Fibroblast of upper back skin (primary cell): ENCODE results near the gene WNT2.
A peak's percentile ranks its signal among the peaks of the same experiment; 100 is the strongest.
"Not testable (repeated sequence)": the region's sequence is repeated elsewhere in the genome, so short reads cannot be mapped to it uniquely, and the experiment has no call there.

ENCODE experiments used
- DNase-seq: peaks from one replicate; pipeline ENCODE4 v3.0.0-alpha.2; 2013

Gene WNT2

DNA sequence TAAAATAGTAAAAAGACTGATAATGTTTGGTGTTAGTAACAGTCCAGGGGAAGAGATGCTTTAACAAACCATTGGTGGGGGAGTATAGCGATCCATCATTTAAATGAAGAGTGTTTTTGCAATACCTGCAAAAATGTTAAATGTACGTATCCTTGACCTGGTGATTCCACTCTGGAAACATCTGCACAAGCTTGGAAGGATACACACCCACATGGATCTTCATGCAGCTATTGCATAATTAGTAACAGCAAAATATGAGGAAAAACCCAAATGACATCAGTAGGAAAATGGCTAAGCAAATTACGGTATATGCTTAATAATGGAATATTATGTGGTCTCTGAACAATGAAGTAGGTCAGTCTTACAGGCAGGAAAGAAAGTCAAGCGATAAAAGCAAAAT lies 20.5 kb downstream of the WNT2 start:
- no peak for DNase-seq

- not testable (repeated sequence) for DNase-seq
Observed at GRCh38 chr7:117300506-117300905, 22.4 kb downstream of the WNT2 start.

GRCh38 chr7:117297606-117298005 lies 25.3 kb downstream of the WNT2 start:
- no peak for DNase-seq

- DNase-seq = no peak
Observed at GRCh38 chr7:117296066-117296465, 26.8 kb downstream of the WNT2 start.

GRCh38 chr7:117285826-117286225 lies 37.0 kb downstream of the WNT2 start:
- peak; percentile 42 for DNase-seq

GRCh38 chr7:117284692-117285091 lies 38.2 kb downstream of the WNT2 start:
- no peak for DNase-seq

- DNase-seq = no peak
Observed at GRCh38 chr7:117283779-117284178, 39.1 kb downstream of the WNT2 start.

DNA sequence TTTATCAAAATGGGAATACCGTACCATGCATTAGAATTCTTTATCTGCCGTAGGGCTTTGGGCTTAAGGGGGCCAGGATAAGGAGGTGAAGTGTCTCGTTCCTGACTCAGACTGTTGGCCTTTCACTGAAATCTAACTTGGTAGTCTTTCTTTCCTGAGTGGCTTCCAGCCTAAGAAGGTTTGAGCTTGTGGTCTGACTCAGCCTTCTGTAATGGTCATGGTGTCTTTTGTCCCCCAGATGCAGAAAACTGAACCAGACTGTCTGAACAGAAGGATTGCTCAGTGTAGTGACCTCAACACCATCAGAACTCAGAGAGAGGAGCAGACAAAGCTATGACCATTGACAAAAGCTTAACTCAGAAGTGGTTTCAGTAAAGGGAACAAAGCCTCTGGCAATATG lies 39.5 kb downstream of the WNT2 start:
- DNase-seq = peak; percentile 90

DNA sequence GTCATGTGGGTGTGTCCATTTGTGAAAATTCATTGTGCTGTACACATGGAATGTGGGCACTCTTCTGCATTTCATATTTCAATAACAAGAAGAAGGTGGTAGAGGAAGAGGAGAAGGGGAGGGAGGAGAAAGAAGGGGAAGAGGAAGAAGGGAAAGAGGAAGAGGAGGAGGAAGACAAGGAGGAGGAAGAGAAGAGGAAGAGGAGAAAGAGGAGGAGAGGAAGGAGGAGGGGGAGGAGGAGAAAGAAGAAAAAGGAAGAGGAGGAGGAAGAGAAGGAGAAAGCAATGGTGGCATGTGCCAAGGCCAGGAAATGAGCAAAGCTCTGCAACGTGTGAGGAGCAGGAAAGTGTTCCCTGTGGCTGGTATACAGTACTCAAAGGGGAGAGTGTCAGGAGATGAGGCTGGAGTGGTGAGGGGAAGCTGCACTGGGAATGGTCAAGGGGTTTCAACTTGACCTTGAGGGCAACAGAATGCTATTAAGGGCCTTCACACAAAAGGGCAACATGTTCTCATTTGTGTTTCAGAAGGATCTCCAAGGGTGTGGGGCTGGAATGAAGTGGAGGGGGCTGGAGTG lies 40.5 kb downstream of the WNT2 start:
- no peak for DNase-seq

DNA sequence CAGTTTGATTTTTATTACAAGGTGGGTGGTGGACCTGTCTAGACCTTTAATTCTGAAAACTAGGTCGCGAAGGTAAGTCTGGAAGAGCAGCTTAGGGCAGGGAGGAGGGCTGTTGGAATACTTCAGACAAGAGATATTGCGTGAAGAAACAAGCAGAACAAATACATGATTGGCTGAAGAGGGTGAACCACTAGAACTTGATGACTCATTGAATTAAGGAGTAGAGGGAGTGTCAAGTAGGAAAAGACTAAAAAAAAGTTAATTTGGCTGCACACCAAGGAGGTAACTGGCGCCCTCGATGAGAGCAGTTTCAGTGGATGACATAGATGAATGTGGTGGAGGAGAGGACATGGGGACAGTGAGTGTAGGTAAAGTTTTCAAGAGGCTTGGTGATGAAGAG lies 41.3 kb downstream of the WNT2 start:
- DNase-seq = no peak

DNA sequence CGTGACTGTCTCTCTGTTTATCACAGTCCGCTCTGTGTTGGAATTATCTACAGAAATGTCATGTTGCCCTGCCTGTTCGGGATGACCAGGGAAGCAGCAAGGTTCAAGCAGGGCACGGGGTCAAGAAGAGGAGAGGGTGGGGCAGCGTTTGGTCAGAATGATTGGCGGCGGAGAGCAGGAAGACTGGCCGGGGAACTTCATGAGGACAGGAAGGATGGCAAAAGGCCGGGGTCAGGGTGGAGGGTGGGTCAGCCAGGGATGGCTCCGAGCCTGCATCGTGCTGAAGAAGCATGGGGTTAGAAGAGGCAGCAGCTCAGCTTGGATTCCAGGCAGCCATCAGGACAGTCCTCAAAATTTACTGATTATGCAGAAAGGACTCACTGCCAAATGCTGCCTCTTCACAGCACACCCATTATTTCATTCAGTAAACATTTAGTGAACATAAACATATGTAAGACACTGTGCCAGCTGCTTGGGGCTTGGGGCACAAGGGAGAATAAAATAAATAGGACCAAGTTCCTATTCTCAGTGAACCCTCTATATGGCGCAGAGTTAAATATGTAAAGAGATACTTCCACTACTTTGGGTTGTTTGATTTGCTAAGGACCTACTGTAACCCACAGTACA lies 42.8 kb downstream of the WNT2 start:
- no peak for DNase-seq

GRCh38 chr7:117279203-117279602 lies 43.7 kb downstream of the WNT2 start:
- DNase-seq = no peak

GRCh38 chr7:117278040-117278439 lies 44.8 kb downstream of the WNT2 start:
- no peak for DNase-seq

DNA sequence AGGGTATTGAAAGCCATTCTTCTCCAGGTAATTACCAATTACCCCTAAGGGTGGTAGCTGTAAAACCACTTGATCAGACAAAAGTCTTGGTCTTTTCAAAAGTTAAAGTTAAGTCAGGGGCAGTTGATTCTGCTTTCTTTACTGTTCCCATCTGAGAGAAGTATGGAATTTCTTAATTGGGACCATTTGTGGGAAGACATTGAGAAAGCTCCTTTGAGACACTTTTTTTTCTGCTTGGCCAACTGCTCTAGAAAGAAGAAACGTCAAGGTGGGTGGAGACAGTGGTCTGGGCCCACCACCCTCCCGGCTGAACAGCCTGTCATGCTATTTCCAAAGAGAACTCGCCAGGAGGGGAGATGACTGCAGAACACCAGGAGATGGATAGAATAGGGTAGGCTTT lies 45.3 kb downstream of the WNT2 start:
- no peak for DNase-seq

DNA sequence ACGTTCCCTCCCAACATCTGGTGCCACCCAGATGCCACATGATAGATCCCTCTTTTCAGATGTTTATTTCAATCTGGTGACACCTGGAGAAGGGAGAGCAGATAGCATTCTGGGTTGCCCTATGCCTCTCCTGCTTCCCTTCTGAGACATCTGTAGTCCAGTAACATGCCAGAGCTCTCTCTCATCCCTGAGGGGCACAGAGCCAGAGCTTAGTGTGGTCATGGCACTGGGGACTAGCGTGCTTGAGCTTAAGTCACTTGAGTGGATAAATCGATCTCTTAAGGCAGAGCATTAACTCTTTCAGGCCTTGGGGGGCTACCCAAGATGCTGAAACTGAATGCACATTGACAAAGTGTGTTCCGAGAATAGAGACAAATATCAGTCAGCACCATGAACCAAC lies 47.9 kb downstream of the WNT2 start:
- no peak for DNase-seq

DNA sequence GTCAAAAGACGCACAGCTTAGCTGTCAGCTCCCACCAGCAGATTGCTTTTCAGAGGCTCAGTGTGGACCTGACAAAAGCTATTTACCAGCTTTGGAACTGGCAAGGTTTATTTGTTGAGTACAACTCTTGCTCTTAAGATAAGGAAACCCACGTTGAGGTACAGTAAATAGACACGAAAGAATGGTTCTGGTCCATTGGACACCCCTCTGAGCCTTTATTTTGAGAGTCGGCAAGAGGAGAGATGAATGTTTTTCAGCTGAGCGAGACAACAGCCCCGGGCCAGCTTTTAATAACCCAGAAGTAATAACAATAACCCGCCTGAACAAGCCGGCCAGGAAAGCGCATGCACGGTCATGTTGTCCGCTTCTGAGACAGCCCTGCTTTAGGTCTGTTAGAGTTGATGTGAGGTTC lies 49.0 kb downstream of the WNT2 start:
- no peak for DNase-seq

- DNase-seq = no peak
Observed at GRCh38 chr7:117273325-117273724, 49.5 kb downstream of the WNT2 start.

DNA sequence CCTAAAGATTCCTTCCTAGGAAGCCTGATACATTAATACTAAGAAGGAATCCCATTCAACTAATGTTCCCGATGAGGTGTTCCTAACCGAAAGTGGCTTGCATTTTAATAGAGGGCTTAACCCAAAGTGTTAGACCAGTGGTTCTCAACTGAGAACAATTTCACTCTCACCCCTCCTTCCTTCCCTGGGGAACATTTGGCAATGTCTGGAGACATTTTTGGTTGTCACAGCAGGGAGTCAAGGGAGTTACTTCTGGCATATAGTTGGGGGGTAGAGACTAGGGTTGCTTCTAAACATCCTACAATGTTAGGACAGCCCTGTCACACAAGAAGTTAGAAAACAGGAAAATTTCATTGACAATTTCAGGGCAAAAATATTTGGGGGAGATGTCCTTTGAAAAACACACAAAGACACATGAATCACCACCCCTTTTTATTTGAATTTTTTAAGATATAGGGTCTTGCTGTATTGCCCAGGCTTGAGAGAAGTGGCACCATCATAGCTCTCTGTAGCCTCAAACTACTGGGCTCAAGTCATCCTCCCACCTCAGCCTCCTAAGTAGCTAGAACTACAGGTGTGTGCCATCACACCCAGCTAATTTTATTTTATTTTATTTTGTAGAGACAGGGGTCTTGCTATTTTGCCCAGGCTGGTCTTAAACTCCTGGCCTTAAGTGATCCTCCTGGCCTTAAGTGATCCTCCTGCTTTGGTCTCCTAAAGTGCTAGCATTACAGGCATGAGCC lies 50.7 kb downstream of the WNT2 start:
- DNase-seq = no peak

DNA sequence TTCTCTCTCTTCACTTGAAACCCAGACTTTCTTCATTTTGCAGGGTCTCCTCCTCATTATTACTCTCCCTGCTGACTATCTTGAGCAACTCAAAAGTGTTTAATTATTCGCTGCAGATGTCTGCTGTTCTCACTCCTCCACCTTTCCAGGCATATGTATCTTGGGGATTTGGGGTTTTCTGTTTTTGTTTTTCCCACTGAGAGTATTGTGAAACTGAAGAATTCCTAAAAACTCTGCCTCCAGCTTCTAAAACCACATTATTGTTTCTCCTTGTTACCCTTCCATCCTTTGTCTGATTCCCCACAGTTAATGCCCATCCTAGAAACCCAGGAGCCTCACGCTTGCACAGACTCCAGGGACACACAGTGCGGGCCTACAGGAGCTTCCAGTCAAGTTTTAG lies 51.3 kb downstream of the WNT2 start:
- no peak for DNase-seq

GRCh38 chr7:117270371-117270770 lies 52.5 kb downstream of the WNT2 start:
- DNase-seq = no peak

DNA sequence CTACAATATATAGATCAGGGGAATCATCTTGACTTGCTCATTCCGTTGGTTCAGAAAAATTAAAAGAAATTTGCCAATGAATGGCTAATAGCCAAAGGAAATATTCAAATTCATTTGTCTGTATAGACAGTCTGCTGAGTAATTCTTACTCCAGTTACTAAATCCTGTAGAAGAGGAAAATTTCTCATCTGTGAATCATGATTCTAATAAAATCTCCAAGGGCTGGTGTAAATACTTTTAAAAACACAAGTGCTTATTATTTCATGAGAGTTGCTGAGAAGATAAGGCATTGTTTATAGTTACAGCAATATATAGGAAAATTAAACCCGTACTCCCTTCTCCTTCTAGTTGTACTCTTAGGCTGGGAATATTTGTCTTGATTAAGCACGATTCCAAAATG lies 53.0 kb downstream of the WNT2 start:
- peak; percentile 70 for DNase-seq

DNA sequence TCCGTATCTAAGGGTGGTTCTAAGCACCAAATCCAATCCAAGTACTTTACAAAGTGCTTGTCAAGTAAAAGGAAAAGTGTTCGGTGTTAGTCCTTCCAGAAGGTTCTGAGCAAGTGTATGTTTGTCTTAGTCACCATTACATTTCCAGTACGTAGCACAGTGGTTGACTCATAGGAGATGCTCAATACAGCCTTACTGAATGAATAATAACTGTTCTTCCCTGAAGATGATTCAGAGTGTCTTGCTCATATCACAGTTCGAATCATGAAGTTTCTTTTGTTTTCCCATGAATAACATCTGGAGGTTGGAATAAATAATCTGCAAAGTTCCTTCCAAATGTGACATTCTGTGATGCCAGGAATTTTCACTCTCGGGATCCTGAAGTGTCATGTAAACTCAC lies 53.4 kb downstream of the WNT2 start:
- DNase-seq = peak; percentile 92

DNA sequence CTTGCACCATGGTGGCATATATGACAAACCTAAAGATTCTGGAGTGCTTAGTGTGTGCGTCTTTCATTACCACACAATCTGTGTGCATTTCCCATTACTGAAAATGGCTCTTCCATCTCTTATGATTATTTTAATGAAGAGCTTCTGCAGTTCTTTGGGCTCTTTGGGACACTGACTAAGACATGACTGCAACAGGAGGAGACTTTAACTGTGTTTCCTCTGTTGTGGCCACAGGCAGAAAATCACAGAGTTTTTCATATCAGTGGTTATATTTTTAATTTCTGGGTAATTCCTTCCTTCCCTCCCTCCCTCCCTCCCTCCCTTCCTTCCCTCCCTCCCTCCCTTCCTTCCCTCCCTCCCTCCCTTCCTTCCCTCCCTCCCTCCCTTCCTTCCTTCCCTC lies 58.1 kb downstream of the WNT2 start:
- DNase-seq = no peak

- DNase-seq = peak; percentile 27
Observed at GRCh38 chr7:117262546-117262945, 60.3 kb downstream of the WNT2 start.

GRCh38 chr7:117259615-117260014 lies 63.2 kb downstream of the WNT2 start:
- DNase-seq = peak; percentile 89
